ENCODE data around the gene KIF19. TPM values are rescaled to one million over a fixed set of nuclear protein-coding genes. Genes with fewer than 3 reads are reported as not detected.

KIF19 gene
- total and polyA plus RNA-seq, 4 donors = 4.2 to 12.7 (median 6.7) TPM

DNA sequence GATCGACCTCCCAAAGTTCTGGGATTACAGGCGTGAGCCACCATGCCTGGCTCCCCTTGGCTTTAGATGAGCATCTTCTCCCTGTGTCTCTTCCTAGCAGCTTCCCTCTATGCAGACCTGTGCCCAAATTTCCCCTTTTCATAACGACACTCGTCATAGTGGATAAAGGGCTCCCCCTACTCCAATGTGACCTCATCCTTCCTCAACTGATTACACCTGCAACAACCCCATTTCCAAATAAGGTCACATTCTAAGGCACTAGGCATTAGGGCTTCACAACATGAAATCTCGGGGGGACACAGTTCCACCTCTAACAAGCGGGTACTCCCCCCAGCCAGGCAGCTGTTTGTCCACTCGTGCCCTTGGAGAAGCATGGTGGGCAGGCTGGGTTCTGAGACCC, 10.3 kb downstream of the KIF19 start:
- Histone ChIP-seq H3K4me3 (no peak overlapping the region), H3K27me3 (ENCODE audit: control insufficient read depth in 3 of 3, insufficient read depth in 3 of 3, low read length in 2 of 3) (no peaks in the 10 kb centered on the region), H3K27ac (ENCODE audit: low read depth in 1 of 2, low read length in 1 of 2) (no peak overlapping the region), H3K4me1 (ENCODE audit: control insufficient read depth in 5 of 5, insufficient read depth in 5 of 5, low read length in 5 of 5) (peaks cover 0 to 12% (median 0%) of the 10 kb centered on the region in 5 donors), H3K9me3 (ENCODE audit: control insufficient read depth in 4 of 4, insufficient read depth in 3 of 4, low read length in 3 of 4) (peaks cover 0 to 2% (median 0%) of the 10 kb centered on the region in 4 donors), H3K9ac (ENCODE audit: insufficient read depth in 1 of 2, low read length in 2 of 2) (no peak overlapping the region), H3K36me3 (ENCODE audit: control insufficient read depth in 4 of 4, insufficient read depth in 4 of 4, low read length in 4 of 4) (no peaks in the 10 kb centered on the region)
- DNase-seq = no peak
- TF ChIP-seq, protein P1, sequence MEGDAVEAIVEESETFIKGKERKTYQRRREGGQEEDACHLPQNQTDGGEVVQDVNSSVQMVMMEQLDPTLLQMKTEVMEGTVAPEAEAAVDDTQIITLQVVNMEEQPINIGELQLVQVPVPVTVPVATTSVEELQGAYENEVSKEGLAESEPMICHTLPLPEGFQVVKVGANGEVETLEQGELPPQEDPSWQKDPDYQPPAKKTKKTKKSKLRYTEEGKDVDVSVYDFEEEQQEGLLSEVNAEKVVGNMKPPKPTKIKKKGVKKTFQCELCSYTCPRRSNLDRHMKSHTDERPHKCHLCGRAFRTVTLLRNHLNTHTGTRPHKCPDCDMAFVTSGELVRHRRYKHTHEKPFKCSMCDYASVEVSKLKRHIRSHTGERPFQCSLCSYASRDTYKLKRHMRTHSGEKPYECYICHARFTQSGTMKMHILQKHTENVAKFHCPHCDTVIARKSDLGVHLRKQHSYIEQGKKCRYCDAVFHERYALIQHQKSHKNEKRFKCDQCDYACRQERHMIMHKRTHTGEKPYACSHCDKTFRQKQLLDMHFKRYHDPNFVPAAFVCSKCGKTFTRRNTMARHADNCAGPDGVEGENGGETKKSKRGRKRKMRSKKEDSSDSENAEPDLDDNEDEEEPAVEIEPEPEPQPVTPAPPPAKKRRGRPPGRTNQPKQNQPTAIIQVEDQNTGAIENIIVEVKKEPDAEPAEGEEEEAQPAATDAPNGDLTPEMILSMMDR (IDR thresholded peaks at IDR 0.05; ENCODE audit: control extremely low read depth, extremely low read depth) = no peak
- no peak for ATAC-seq (ENCODE audit: insufficient read depth, low FRiP score)
- WGBS, 2 donors = 68 to 79% methylated on average over 7 of the region's 7 CpGs

DNA sequence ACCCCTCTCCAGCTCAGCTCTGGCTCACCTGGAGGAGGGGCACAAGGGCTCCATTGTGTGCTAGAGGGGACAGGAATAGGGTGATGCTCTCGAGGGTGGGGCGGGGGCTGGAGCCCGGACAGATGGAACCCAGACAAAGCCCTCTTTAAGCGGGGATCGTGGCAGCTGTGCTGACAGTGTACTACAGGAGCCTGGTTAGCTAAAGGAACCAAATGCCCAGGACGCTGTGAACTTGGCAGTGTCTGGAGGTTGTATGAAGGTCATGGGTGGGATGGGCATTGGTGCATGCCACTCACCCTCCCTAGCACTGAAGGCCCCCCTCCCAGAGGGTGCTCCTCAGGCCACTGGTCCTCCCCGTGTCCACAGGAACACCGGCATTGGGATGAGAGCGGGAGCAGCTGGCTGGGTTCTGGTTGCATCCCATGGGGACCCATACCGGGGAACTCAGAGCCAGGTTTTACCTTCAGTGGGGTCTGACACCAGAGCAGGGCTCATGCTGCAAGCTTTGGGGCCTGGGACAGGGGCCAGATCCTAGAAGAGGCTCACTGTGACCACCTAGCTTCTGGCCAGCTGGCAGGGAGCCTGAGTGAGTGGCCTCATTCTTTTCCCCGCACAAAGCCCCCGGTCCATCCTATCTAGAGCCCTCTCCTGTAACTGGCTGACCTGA, 11.9 kb downstream of the KIF19 start:
- Histone ChIP-seq H3K27ac (ENCODE audit: low read depth in 1 of 2, low read length in 1 of 2) (no peak overlapping the region), H3K9ac (ENCODE audit: insufficient read depth in 1 of 2, low read length in 2 of 2) (no peak overlapping the region), H3K36me3 (ENCODE audit: control insufficient read depth in 4 of 4, insufficient read depth in 4 of 4, low read length in 4 of 4) (no peaks in the 10 kb centered on the region), H3K9me3 (ENCODE audit: control insufficient read depth in 4 of 4, insufficient read depth in 3 of 4, low read length in 3 of 4) (peaks cover 0 to 2% (median 0%) of the 10 kb centered on the region in 4 donors), H3K27me3 (ENCODE audit: control insufficient read depth in 3 of 3, insufficient read depth in 3 of 3, low read length in 2 of 3) (no peaks in the 10 kb centered on the region), H3K4me3 (no peak overlapping the region), H3K4me1 (ENCODE audit: control insufficient read depth in 5 of 5, insufficient read depth in 5 of 5, low read length in 5 of 5) (peaks cover 0 to 7% (median 0%) of the 10 kb centered on the region in 5 donors)
- TF ChIP-seq, protein P1 (IDR thresholded peaks at IDR 0.05; ENCODE audit: control extremely low read depth, extremely low read depth) = no peak
- no peak for ATAC-seq (ENCODE audit: insufficient read depth, low FRiP score)
- DNase-seq = no peak
- 70 to 82% methylated on average over 12 of the region's 12 CpGs for WGBS, 2 donors

DNA sequence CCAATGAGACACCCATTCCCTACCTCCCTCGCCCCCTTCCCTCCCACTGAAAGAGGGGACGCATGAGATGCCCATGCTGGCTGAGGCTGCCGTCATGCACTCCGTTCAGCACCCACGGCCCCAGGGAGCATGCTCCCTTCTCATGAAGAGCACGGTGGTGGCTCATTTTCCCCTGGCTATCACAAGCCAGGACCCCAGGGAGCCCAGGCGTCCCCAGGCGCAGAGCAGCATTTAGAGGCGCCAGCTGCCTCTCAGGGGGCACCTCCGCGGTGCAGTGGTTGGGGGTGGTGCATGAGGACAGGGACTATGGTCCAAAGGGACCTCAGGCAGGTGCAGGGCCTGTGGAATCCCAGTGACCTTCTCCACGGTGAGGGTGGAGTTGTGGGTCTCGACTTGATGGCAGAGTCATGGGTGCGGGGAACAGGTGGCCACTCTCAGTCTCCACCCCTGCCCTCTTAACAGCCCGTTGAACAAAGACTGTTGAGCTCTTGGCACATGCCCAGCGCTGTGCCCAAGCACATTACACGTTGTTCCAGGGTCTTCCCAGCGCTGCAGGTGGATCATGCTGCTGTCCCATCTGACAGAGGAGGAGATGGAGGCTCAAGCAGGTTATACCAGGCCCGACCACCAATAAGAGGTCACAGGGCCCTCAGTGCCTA, 13.6 kb downstream of the KIF19 start:
- Histone ChIP-seq H3K4me3 (no peak overlapping the region), H3K4me1 (ENCODE audit: control insufficient read depth in 5 of 5, insufficient read depth in 5 of 5, low read length in 5 of 5) (peaks cover 0 to 7% (median 0%) of the 10 kb centered on the region in 5 donors), H3K27ac (ENCODE audit: low read depth in 1 of 2, low read length in 1 of 2) (no peak overlapping the region), H3K9me3 (ENCODE audit: control insufficient read depth in 4 of 4, insufficient read depth in 3 of 4, low read length in 3 of 4) (no peaks in the 10 kb centered on the region), H3K9ac (ENCODE audit: insufficient read depth in 1 of 2, low read length in 2 of 2) (no peak overlapping the region), H3K36me3 (ENCODE audit: control insufficient read depth in 4 of 4, insufficient read depth in 4 of 4, low read length in 4 of 4) (no peaks in the 10 kb centered on the region), H3K27me3 (ENCODE audit: control insufficient read depth in 3 of 3, insufficient read depth in 3 of 3, low read length in 2 of 3) (no peaks in the 10 kb centered on the region)
- TF ChIP-seq, protein P1 (IDR thresholded peaks at IDR 0.05; ENCODE audit: control extremely low read depth, extremely low read depth) = no peak
- no peak for DNase-seq
- no peak for ATAC-seq (ENCODE audit: insufficient read depth, low FRiP score)
- 80 to 90% methylated on average over 19 of the region's 19 CpGs for WGBS, 2 donors
